Measurements from ENCODE around the gene COL5A1. TPM values are rescaled to one million over a fixed set of nuclear protein-coding genes. Genes with fewer than 3 reads are reported as not detected.

Gene COL5A1
- total RNA-seq, 1 experiment from 2014 or later, result 9.5 TPM

- no peak overlapping the region for H2BK12ac ChIP-seq (ENCODE audit: insufficient read length, low read depth, low read length)
- H3K79me2 ChIP-seq (ENCODE audit: insufficient read depth, low read length), result no peaks in the 10 kb centered on the region
- no peak overlapping the region for H2AFZ ChIP-seq (ENCODE audit: low read length)
- no peaks in the 10 kb centered on the region for H3K23me2 ChIP-seq (ENCODE audit: insufficient read length, low read depth, low read length, poor library complexity, severe bottlenecking)
- H3K4me1 ChIP-seq (ENCODE audit: insufficient read depth, low read length), result peaks cover 3% of the 10 kb centered on the region; the same call in 1 of the 2 replicates
- H2BK5ac ChIP-seq (ENCODE audit: insufficient read length, low read length), result no peak overlapping the region
- no peak overlapping the region for H4K5ac ChIP-seq (ENCODE audit: insufficient read length, low read depth, low read length)
- H2BK15ac ChIP-seq (ENCODE audit: low read depth, low read length), result no peak overlapping the region
- 0 out of 3 replicates have a peak, but pooled peaks have one; percentile 4 for TF ChIP-seq CTCF (conservative IDR thresholded peaks at IDR 0.05)
- H4K91ac ChIP-seq (ENCODE audit: insufficient read length, low read depth, low read length), result no peak overlapping the region
- H3K9me3 Mint-ChIP-seq, result no peaks in the 10 kb centered on the region; a peak in 2 of 5 replicates
- H3K4me1 Mint-ChIP-seq, result peaks cover 36 to 43% of the 10 kb centered on the region in 2 experiments
- no peak overlapping the region for H3K4me2 ChIP-seq (ENCODE audit: insufficient read depth, insufficient read length, low read length)
- H3K27ac ChIP-seq (ENCODE audit: insufficient read length, low read depth, low read length), result no peak overlapping the region
- no peak overlapping the region for H4K8ac ChIP-seq (replicated peaks; ENCODE audit: insufficient read length, low read depth, low read length)
- no peak overlapping the region for H3K56ac ChIP-seq (ENCODE audit: insufficient read length, low read depth, low read length)
- no peak overlapping the region for H3K9ac ChIP-seq (ENCODE audit: extremely low read depth, insufficient read length, low read length)
- H3K27ac Mint-ChIP-seq, result peak overlapping the region; percentile 87 to 96 (median 91)
- H2BK20ac ChIP-seq (ENCODE audit: low read depth, low read length, poor library complexity, severe bottlenecking), result no peak overlapping the region
- no peaks in the 10 kb centered on the region for H4K20me1 ChIP-seq (ENCODE audit: control insufficient read depth, insufficient read depth, insufficient read length)
- H3K4me3 Mint-ChIP-seq, result 0 out of 5 replicates have a peak overlapping the region, but pooled peaks of 1 of the 2 experiments have one; percentile 51
- H3K18ac ChIP-seq (ENCODE audit: insufficient read length, low read depth, low read length), result no peak overlapping the region
- H3K9me3 ChIP-seq (ENCODE audit: control insufficient read depth, low read depth, low read length), result no peaks in the 10 kb centered on the region
- peak; percentile 69 for DNase-seq
- no CpG with 5 or more reads among the region's 14 CpGs for WGBS (ENCODE audit: extremely low coverage, insufficient read length, low lambda C conversion rate)
- H3T11ph ChIP-seq (ENCODE audit: low read length), result no peak overlapping the region
- no peak overlapping the region for H3K4ac ChIP-seq (ENCODE audit: low read depth, low read length)
- no peak overlapping the region for H2AK5ac ChIP-seq (ENCODE audit: insufficient read length, low read length)
- 0 out of 7 replicates have a peak, but pooled peaks cover 0 to 2% (median 0%) of the 10 kb centered on the region in 3 experiments for H3K36me3 Mint-ChIP-seq (ENCODE audit: insufficient read depth in 1 of 3, low read depth in 3 of 3)
- no peak overlapping the region for H3K14ac ChIP-seq (ENCODE audit: insufficient read depth, low read length)
- H2BK120ac ChIP-seq (ENCODE audit: low read depth, low read length, poor library complexity, severe bottlenecking), result no peak overlapping the region
- 0 out of 2 replicates have a peak, but pooled peaks cover 2% of the 10 kb centered on the region for H3K27me3 Mint-ChIP-seq (ENCODE audit: low read depth)
- no peaks in the 10 kb centered on the region for H3K27me3 ChIP-seq (ENCODE audit: insufficient read depth, low read length)
- no peaks in the 10 kb centered on the region for H3K79me1 ChIP-seq (ENCODE audit: insufficient read depth, low read depth, low read length, poor library complexity, severe bottlenecking)
- no peak overlapping the region for H3K23ac ChIP-seq (ENCODE audit: insufficient read length, low read depth, low read length)
Observed at GRCh38 chr9:134811673-134812342, 170.2 kb downstream of the COL5A1 start.
